Vagina (tissue), 2 donors: ENCODE results near the gene CLEC16A. TPM values are rescaled to one million over a fixed set of nuclear protein-coding genes. Genes with fewer than 3 reads are reported as not detected.

Source experiments
- DNase-seq, 2 donors: peaks; one replicate each; pipeline ENCODE4 v3.0.0-alpha.2; 2017; ENCODE audit errors: extremely low spot score in 2 of 2
- H3K27ac ChIP-seq: fragments of 200-600 bp; sonication (generic); one replicate; pipeline ENCODE4 v1.5.1; 2019
- H3K27me3 ChIP-seq: fragments of 200-600 bp; sonication (generic); one replicate; pipeline ENCODE4 v1.5.1; 2019
- H3K36me3 ChIP-seq, 2 donors: fragments of 200-600 bp; sonication (generic); one replicate each; pipeline ENCODE4 v1.5.1; 2017 to 2019
- H3K4me1 ChIP-seq: fragments of 200-600 bp; sonication (generic); one replicate; pipeline ENCODE4 v1.5.1; 2019
- H3K4me3 ChIP-seq, 2 donors: fragments of 200-600 bp; sonication (generic); 1 replicate in 1 of 2; 2 replicates in 1 of 2; pipeline ENCODE4 v1.5.1; 2016 to 2019
- H3K9me3 ChIP-seq: fragments of 200-600 bp; sonication (generic); one replicate; pipeline ENCODE4 v1.5.1; 2019
- POLR2A ChIP-seq, 2 donors: fragments of 450-650 bp; IDR thresholded peaks; one replicate each; pipeline ENCODE4 v1.6.1; 2017; ENCODE audit warnings: antibody characterized with exemption in 2 of 2, mild to moderate bottlenecking in 2 of 2, moderate library complexity in 2 of 2
- POLR2AphosphoS5 ChIP-seq, 2 donors: sonication (generic); formaldehyde crosslinking; IDR thresholded peaks; one replicate each; pipeline ENCODE4 v1.9.0; 2017; ENCODE audit warnings: antibody characterized with exemption in 2 of 2, mild to moderate bottlenecking in 2 of 2, low read depth in 1 of 2; ENCODE audit not compliant: insufficient read depth in 1 of 2
- intact Hi-C: fragments of 100-400 bp; cut with DNase I; formaldehyde crosslinking; loops from one replicate; pipeline ENCODE4 v1.15.1; 2023
- total RNA-seq: library from RNA; depleted of rRNA; stranded (reverse); fragments of >200 nt; gene quantifications from one replicate; pipeline ENCODE4 v1.2.3, GENCODE V29; 2016
- TF ChIP-seq, protein P1 (sequence below), 3 experiments: fragments of 450-650 bp in 2 of 3; fragments of 200-600 bp in 1 of 3; sonication (generic) in 1 of 3; IDR thresholded peaks; one replicate each; pipeline ENCODE4 v1.5.1; 2017 to 2019; ENCODE audit warnings: antibody characterized with exemption in 3 of 3, mild to moderate bottlenecking in 2 of 3, moderate library complexity in 2 of 3

Gene CLEC16A
- total RNA-seq = 21.6 TPM

DNA sequence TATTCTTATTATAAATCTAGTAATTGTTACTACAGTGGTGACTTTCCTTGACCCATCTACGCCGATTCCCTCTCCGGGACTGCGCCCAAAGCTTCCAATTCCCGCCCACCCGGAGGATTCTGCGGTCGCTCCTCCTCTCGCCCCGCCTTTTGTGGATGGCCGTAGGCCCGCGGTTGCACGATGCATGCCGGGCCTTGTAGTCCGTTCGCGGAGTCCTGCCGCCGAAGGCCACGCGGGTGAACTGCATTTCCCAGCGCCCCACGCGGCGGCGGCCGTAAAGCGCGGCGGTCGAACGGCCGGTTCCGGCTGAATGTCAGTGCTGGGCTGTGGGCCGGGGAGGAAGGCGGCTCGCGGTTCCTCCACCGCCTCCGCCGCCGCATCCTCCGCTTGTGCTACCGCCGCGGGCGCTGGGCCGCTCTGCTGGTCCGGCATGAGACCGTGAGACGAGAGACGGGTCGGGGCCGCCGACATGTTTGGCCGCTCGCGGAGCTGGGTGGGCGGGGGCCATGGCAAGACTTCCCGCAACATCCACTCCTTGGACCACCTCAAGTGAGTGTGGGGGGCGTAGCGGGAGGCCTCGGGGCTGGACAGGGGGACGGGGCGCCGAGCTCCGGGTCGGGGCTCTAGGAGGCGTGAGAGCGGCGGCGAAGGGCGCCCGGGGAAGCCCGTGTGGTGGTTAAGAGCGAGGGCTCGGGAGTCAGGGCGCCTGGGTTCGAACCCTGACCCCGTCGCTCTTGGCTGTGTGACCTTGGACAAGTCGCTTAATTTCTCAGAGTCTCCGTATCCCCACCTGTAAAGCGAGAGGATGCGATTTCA lies at the start of gene CLEC16A:
Gene CLEC16A, plus strand, starts transcription at position 316 of the 816 bp plus-strand sequence. Its CDS starts 154 bp downstream, at position 470.
- Histone ChIP-seq H3K27me3 (no peaks in the 10 kb centered on the region), H3K4me1 (peaks cover 73% of the 10 kb centered on the region), H3K9me3 (no peaks in the 10 kb centered on the region), H3K27ac (peak within 1 kb of the TSS; percentile 83), H3K36me3 (no peaks in the 10 kb centered on the region), H3K4me3 (peak within 1 kb of the TSS; percentile 74 to 81)
- TF ChIP-seq POLR2A (IDR thresholded peaks at IDR 0.05) (peak in 1 of 2 donors; percentile 42), POLR2AphosphoS5 (IDR thresholded peaks at IDR 0.05; ENCODE audit: insufficient read depth in 1 of 2, low read depth in 1 of 2) (peak; percentile 91 to 94)
- TF ChIP-seq, protein P1, sequence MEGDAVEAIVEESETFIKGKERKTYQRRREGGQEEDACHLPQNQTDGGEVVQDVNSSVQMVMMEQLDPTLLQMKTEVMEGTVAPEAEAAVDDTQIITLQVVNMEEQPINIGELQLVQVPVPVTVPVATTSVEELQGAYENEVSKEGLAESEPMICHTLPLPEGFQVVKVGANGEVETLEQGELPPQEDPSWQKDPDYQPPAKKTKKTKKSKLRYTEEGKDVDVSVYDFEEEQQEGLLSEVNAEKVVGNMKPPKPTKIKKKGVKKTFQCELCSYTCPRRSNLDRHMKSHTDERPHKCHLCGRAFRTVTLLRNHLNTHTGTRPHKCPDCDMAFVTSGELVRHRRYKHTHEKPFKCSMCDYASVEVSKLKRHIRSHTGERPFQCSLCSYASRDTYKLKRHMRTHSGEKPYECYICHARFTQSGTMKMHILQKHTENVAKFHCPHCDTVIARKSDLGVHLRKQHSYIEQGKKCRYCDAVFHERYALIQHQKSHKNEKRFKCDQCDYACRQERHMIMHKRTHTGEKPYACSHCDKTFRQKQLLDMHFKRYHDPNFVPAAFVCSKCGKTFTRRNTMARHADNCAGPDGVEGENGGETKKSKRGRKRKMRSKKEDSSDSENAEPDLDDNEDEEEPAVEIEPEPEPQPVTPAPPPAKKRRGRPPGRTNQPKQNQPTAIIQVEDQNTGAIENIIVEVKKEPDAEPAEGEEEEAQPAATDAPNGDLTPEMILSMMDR (IDR thresholded peaks at IDR 0.05) = peak in 2 of 3 experiments; percentile 15 to 25
- intact Hi-C loops = no loop called here
- DNase-seq = peak in 1 of 2 donors; percentile 97

DNA sequence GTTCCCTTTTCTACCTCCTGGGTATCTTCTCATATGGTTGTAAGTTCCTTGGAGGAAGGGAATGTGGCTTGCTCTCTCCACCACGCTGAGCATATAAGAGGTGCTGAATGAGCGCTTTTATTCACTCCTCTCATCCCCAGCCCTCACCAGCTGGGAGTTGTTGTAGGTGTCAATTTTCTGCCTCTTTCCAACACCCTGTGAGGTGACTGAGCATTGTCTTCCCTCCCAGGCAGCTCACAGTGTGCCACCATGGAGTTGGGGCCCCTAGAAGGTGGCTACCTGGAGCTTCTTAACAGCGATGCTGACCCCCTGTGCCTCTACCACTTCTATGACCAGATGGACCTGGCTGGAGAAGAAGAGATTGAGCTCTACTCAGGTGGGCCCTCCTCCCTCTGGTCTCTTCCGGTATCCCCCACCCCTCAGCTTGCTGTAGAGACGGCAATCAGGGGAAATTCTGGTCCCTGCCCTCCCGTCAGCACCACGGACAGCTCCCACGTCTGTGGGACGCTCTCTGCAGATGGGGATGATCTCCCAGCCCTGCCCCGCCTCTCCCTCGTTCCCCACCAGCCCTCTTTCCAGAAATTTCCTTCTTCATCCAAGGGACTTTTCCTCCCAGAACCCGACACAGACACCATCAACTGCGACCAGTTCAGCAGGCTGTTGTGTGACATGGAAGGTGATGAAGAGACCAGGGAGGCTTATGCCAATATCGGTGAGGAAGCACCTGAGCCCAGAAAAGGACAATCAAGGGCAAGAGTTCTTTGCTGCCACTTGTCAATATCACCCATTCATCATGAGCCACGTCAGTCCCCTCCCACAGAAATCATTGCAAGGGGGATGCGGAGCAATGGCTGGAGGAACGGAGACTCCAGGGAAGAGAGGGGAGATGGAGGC lies 49.1 kb upstream of the CLEC16A start:
- no peaks in the 10 kb centered on the region for H3K27me3 ChIP-seq
- H3K36me3 ChIP-seq = no peaks in the 10 kb centered on the region
- TF ChIP-seq POLR2A (IDR thresholded peaks at IDR 0.05) = no peak
- no peak for TF ChIP-seq POLR2AphosphoS5 (IDR thresholded peaks at IDR 0.05; ENCODE audit: insufficient read depth in 1 of 2, low read depth in 1 of 2)
- TF ChIP-seq, protein P1 (IDR thresholded peaks at IDR 0.05) = no peak
- intact Hi-C loops = loop anchor here (10.0 kb wide), 1 partner anchor 60 kb away; no protein-coding TSS in a partner anchor
- no peak overlapping the region for H3K4me3 ChIP-seq
- H3K4me1 ChIP-seq = no peaks in the 10 kb centered on the region
- H3K27ac ChIP-seq = no peak overlapping the region
- no peaks in the 10 kb centered on the region for H3K9me3 ChIP-seq
- no peak for DNase-seq

GRCh38 chr16:10896165-10896564 lies 48.2 kb upstream of the CLEC16A start:
- no peak for DNase-seq
- Histone ChIP-seq H3K27me3 (no peaks in the 10 kb centered on the region), H3K9me3 (no peaks in the 10 kb centered on the region), H3K4me3 (no peak overlapping the region), H3K27ac (no peak overlapping the region), H3K4me1 (no peaks in the 10 kb centered on the region), H3K36me3 (no peaks in the 10 kb centered on the region)
- intact Hi-C loops = loop anchor here (10.0 kb wide), 1 partner anchor 61 kb away; no protein-coding TSS in a partner anchor
- TF ChIP-seq, protein P1 (IDR thresholded peaks at IDR 0.05) = no peak
- TF ChIP-seq POLR2AphosphoS5 (IDR thresholded peaks at IDR 0.05; ENCODE audit: insufficient read depth in 1 of 2, low read depth in 1 of 2) (no peak), POLR2A (IDR thresholded peaks at IDR 0.05) (no peak)

- Histone ChIP-seq H3K9me3 (no peaks in the 10 kb centered on the region), H3K4me3 (no peak overlapping the region), H3K27ac (no peak overlapping the region), H3K4me1 (no peaks in the 10 kb centered on the region), H3K36me3 (no peaks in the 10 kb centered on the region), H3K27me3 (no peaks in the 10 kb centered on the region)
- intact Hi-C loops = loop anchor here (10.0 kb wide), 1 partner anchor 62 kb away; no protein-coding TSS in a partner anchor
- DNase-seq = no peak
- TF ChIP-seq POLR2AphosphoS5 (IDR thresholded peaks at IDR 0.05; ENCODE audit: insufficient read depth in 1 of 2, low read depth in 1 of 2) (no peak), POLR2A (IDR thresholded peaks at IDR 0.05) (no peak)
- TF ChIP-seq, protein P1 (IDR thresholded peaks at IDR 0.05) = no peak
Observed at GRCh38 chr16:10896723-10897122, 47.6 kb upstream of the CLEC16A start.
